Measurements from ENCODE around the gene TCTN3. TPM values are rescaled to one million over a fixed set of nuclear protein-coding genes. Genes with fewer than 3 reads are reported as not detected.

The TCTN3 gene
- total RNA-seq, 4 donors from 2014 or later: 6.3 to 8.6 (median 6.8) TPM

- in situ Hi-C loops (cut with MboI; ENCODE audit: low sequenced_read_pairs in 4 of 4) (no loop called here), intact Hi-C loops (cut with DNase I; ENCODE audit: low total_unique reads) (no loop called here)
- ATAC-seq: no peak
These were observed 23.1 kb upstream of the TCTN3 start for GRCh38 chr10:95716866-95717265.

GRCh38 chr10:95716466-95716865, 22.7 kb upstream of the TCTN3 start:
- TF ChIP-seq CTCF (IDR thresholded peaks at IDR 0.05 in 4 of 5, conservative IDR thresholded peaks at IDR 0.05 in 1 of 5) (no peak), POLR2A (IDR thresholded peaks at IDR 0.05) (no peak)
- no peaks in the 10 kb centered on the region for H3K36me3 ChIP-seq
- intact Hi-C loops (cut with DNase I; ENCODE audit: low total_unique reads) (no loop called here), in situ Hi-C loops (cut with MboI; ENCODE audit: low sequenced_read_pairs in 4 of 4) (no loop called here)
- no peaks in the 10 kb centered on the region for H3K9me3 ChIP-seq
- ATAC-seq (no peak), DNase-seq (no peak)
- H3K4me3 ChIP-seq: no peak overlapping the region
- H3K4me1 ChIP-seq: no peaks in the 10 kb centered on the region
- H3K27ac ChIP-seq: no peak overlapping the region
- no peaks in the 10 kb centered on the region for H3K27me3 ChIP-seq

More at GRCh38 chr10:95716866-95717265, 23.1 kb upstream of the TCTN3 start:
- no peaks in the 10 kb centered on the region for H3K36me3 ChIP-seq
- no peaks in the 10 kb centered on the region for H3K27me3 ChIP-seq
- no peak overlapping the region for H3K27ac ChIP-seq
- no peak overlapping the region for H3K4me3 ChIP-seq
- no peaks in the 10 kb centered on the region for H3K9me3 ChIP-seq
- TF ChIP-seq CTCF (IDR thresholded peaks at IDR 0.05 in 4 of 5, conservative IDR thresholded peaks at IDR 0.05 in 1 of 5) (no peak), POLR2A (IDR thresholded peaks at IDR 0.05) (no peak)
- DNase-seq: no peak
- no peaks in the 10 kb centered on the region for H3K4me1 ChIP-seq

GRCh38 chr10:95711492-95711891, 17.8 kb upstream of the TCTN3 start:
- Histone ChIP-seq H3K9me3 (no peaks in the 10 kb centered on the region), H3K27ac (no peak overlapping the region), H3K4me3 (no peak overlapping the region), H3K4me1 (no peaks in the 10 kb centered on the region), H3K36me3 (no peaks in the 10 kb centered on the region), H3K27me3 (no peaks in the 10 kb centered on the region)
- TF ChIP-seq POLR2A (IDR thresholded peaks at IDR 0.05) (no peak), CTCF (IDR thresholded peaks at IDR 0.05 in 4 of 5, conservative IDR thresholded peaks at IDR 0.05 in 1 of 5) (no peak)
- DNase-seq (no peak), ATAC-seq (no peak)
- intact Hi-C loops (cut with DNase I; ENCODE audit: low total_unique reads) (no loop called here), in situ Hi-C loops (cut with MboI; ENCODE audit: low sequenced_read_pairs in 4 of 4) (no loop called here)

GRCh38 chr10:95706990-95707389, 13.3 kb upstream of the TCTN3 start:
- in situ Hi-C loops (cut with MboI; ENCODE audit: low sequenced_read_pairs in 4 of 4): no loop called here
- DNase-seq: no peak
- intact Hi-C loops (cut with DNase I; ENCODE audit: low total_unique reads): no loop called here
- TF ChIP-seq POLR2A (IDR thresholded peaks at IDR 0.05) (no peak), CTCF (IDR thresholded peaks at IDR 0.05 in 4 of 5, conservative IDR thresholded peaks at IDR 0.05 in 1 of 5) (no peak)
- Histone ChIP-seq H3K27ac (no peak overlapping the region), H3K9me3 (no peaks in the 10 kb centered on the region), H3K27me3 (no peaks in the 10 kb centered on the region), H3K4me3 (no peak overlapping the region), H3K4me1 (no peaks in the 10 kb centered on the region), H3K36me3 (no peaks in the 10 kb centered on the region)
- ATAC-seq: no peak

GRCh38 chr10:95706573-95706972, 12.8 kb upstream of the TCTN3 start:
- H3K4me1 ChIP-seq: no peaks in the 10 kb centered on the region
- no peak overlapping the region for H3K27ac ChIP-seq
- DNase-seq (no peak), ATAC-seq (no peak)
- no peak overlapping the region for H3K4me3 ChIP-seq
- no peak for TF ChIP-seq POLR2A (IDR thresholded peaks at IDR 0.05)
- no peak for TF ChIP-seq CTCF (IDR thresholded peaks at IDR 0.05 in 4 of 5, conservative IDR thresholded peaks at IDR 0.05 in 1 of 5)
- no peaks in the 10 kb centered on the region for H3K9me3 ChIP-seq
- intact Hi-C loops (cut with DNase I; ENCODE audit: low total_unique reads) (no loop called here), in situ Hi-C loops (cut with MboI; ENCODE audit: low sequenced_read_pairs in 4 of 4) (no loop called here)
- no peaks in the 10 kb centered on the region for H3K27me3 ChIP-seq
- no peaks in the 10 kb centered on the region for H3K36me3 ChIP-seq

All from gastrocnemius medialis (tissue), 4 donors.